GM21786 (cell line): Measurements from ENCODE around the gene TALDO1.
A peak's percentile ranks its signal among the peaks of the same experiment; 100 is the strongest.
"Not testable (repeated sequence)": the region's sequence is repeated elsewhere in the genome, so short reads cannot be mapped to it uniquely, and the experiment has no call there.

Source experiments
- ATAC-seq: cut with Tn5 transposase; IDR thresholded peaks from one replicate; pipeline ENCODE4 v1.9.1; 2021; ENCODE audit not compliant: unreplicated experiment

TALDO1 gene

DNA sequence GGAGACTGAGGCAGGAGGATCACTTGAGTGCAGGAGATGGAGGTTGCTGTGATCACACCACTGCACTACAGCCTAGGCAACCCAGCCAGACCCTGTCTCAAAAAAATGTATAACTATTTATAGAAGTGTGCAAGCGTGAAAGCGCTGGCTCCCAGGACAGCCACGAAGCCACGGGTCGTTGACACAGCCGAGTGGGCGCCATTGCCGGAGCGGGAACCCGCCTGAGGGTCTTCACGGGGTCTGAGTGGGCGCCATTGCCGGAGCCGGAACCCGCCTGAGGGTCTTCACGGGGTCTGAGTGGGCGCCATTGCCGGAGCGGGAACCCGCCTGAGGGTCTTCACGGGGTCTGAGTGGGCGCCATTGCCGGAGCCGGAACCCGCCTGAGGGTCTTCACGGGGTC, 12.7 kb upstream of the TALDO1 start:
- not testable (repeated sequence) for ATAC-seq

DNA sequence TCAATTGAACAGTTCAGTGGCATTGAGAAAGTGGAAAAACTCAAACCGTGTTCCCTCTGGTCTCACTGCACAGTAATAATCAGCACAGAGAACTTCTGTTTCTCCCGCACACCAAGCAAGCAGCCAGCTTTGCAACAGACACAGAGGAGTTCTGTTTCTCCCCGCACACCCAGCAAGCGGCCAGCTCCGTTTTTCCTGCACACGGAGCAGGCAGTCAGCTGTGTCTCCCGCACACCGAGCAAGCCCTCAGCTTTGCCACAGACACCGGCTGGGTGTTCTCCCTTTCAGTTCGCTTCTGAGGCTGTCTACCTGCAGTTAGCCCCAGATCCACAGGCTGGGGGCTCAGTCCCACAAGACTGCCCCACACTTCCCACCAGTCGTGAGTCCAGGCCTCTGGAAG, 9.9 kb upstream of the TALDO1 start:
- no peak for ATAC-seq

DNA sequence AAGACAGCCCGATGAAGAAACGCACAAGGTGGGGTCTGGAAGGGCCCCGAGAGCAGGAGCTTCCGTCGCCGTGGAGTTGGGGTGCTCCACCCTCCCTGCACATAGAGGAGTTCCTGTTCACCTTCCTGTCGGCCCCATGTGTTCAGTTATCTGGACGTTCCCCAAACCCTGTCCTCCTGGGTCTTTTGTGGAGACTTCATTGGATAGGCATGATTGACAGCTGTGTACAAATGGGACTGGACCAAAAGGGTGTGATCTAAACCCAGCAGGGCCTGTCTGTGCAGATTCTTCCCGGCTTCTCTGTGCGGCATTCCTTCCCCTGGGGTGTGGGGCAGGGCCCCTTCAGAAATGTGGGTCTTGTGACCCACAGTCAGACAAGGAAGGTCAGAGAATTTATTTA, 9.4 kb upstream of the TALDO1 start:
- not testable (repeated sequence) for ATAC-seq

DNA sequence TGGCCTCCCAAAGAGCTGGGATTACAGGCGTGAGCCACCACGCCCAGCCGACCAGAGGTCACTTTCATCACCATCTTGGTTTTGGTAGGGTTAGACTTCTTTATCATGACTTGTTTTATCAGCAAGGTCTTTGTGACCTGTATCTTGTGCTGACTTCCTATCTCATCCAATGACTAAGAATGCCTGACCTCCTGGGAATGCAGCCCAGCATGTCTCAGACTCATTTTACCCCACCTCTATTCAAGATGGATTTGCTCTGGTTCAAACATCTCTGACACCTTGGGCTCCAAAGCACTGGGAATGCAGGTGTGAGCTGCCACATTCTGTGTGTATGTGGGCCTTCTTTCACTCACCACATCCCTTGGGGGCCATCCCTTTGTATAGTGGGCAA, 5.1 kb upstream of the TALDO1 start:
- no peak for ATAC-seq

DNA sequence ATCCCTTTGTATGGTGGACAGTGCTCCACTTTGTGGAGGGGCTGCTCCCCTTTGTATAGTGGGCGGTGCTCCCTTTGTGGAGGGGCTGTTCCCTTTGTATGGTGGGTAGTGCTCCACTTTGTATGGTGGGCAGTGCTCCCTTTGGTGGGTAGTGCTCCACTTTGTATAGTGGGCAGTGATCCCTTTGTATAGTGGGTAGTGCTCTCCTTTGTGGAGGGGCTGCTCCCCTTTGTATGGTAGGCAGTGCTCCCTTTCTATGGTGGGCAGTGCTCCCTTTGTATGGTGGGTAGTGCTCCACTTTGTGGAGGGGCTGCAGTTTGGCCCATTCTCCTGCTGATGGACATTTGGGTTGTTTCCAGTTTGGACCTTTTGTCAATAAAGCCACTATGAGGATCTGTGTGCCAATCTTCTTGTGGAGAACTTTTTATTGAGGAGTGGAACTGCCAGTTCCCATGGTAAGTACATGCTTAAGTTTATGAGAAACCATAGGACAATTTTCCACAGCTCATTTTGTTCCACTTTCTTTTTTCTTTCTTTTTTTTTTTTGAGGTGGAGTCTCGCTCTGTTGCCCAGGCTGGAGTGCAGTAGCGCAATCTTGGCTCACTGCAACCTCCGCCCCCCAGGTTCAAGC, 4.6 kb upstream of the TALDO1 start:
- ATAC-seq = no peak

DNA sequence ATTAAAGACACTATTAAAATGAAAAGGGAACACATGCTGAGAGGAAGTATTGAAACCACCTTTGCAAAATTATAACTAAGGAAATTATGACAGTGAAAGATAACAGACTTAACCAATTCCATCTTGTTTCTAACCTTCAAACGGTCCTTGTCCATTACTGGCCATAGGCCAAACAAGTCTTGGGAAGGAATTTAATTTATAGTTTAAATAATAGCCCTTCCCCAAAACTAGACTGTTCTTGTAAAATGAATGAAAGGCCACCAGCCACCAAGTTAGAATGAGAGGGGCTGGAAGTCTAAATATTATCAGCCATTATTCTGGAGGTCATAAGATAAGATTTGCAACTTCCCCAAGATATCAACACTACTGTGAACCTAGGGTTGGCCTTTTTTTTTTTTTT, 1.8 kb upstream of the TALDO1 start:
- ATAC-seq = no peak

DNA sequence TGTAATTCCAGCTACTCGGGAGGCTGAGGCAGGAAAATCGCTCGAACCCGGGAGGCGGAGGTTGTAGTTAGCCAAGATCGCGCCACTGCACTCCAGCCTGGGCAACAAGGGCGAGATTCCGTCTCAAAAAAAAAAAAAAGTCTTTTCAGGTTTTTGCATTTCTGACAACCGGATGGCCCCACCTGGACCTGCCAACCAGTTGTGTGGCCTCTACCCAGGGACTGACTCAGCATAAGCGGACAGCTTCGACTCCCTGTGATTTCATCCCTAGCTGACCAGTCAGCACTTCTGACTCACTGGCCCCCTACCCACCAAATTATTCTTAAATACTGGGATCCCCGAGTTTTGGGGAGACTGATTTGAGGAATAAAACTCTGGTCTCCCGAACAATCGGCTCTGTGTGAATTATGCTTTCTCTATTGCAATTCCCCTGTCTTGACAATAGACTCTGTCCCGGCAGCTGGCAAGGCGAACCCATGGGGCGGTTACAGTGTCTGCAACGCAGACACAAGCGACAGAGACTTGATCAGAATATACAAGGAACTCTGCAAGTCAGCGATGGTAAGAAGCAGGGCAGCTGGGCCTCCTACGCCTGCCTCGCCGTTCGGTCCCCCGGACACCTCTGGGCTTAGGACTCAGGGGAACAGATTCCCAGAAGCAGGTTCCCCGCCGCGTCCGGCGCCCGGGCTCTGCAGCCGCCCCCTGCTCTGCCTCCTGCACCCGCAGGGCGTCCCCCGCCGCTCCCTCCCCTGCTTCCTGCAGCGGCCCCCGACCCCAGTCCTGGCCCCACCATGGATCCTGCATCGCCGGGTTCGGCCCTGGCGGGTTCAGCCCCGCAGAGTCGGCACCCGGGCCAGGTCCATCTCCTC, 741 bp upstream of the TALDO1 start:
- peak; percentile 23 for ATAC-seq

DNA sequence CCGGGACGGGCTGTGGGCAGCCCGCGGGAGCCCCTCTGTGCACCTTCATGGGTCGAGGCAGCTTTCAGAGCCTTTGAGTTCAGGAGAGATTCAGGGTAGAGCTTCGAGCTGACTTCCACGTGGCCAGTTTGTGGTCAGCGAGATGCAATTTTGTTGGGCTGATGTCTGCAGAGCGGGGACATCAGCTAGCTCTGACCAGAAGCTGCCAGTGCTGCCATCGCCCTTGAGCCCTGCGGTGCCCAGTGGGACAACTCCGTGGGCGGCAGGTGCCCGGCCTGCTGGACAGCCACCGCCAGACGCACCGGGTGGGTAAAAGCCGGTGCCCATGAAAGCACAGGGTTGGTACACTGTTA, 719 bp downstream of the TALDO1 start:
- peak; percentile 20 for ATAC-seq

DNA sequence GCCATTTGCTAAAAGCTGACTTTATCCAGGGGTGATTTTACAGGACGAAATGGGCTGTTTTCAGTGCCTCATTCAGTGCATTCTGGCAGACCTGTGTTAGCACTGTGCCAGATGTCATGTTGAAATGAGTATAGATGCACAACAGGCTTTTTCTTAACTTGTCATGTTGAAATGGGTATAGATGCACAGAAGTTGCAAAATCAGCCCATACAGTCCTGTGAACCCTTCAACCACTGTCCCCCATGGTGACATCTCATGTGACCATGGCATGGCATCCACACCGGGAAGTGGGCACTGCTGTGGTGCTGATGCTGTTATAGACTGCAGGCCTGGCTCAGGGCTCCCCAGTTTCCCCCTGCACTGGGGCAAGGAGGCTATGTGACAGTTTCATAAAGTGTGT, 2.5 kb downstream of the TALDO1 start:
- ATAC-seq = no peak

DNA sequence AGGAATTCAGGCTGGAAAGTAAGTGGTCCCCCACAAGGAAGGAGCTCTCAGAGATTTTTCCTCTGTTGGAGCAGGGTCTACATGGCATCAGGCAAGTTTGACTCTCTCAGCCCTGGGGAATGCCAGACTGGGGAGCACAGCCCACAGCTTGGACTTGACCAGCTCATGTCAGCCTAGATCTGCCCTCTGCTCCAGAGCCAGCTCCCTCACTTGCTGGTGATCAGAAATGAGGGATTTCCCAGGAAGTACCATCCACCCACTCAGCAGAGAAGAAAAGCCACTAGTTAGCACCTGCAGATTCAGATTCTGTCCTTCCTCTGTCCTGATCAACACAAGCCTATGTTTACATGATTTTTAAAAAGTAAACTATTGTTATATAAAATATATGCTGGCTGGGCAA, 13.0 kb downstream of the TALDO1 start:
- ATAC-seq = no peak

DNA sequence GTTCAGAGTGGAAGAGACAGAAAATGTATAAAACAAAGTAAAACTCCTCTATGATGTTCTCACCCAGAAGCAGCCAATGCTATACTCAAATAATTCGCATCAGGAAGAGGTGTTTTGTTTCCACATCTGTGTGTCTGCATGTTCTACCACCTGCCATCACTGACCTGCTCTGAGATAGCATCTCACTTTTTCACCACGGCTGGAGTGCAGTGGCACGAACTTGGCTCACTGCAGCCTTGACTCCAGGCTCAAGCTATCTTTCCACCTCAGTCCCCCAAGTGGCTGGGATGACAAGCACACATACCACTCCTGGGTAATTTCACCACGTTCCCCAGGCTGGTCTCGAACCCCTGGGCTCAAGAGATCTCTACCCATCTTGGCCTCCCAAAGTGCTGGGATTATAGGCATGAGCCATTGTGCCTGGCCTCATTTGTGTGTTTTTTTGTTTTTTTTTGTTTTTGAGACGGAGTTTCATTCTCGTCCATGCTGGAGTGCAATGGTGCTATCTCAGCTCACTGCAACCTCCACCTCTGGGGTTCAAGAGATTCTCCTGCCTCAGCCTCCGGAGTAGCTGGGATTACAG, 14.4 kb downstream of the TALDO1 start:
- ATAC-seq = no peak

DNA sequence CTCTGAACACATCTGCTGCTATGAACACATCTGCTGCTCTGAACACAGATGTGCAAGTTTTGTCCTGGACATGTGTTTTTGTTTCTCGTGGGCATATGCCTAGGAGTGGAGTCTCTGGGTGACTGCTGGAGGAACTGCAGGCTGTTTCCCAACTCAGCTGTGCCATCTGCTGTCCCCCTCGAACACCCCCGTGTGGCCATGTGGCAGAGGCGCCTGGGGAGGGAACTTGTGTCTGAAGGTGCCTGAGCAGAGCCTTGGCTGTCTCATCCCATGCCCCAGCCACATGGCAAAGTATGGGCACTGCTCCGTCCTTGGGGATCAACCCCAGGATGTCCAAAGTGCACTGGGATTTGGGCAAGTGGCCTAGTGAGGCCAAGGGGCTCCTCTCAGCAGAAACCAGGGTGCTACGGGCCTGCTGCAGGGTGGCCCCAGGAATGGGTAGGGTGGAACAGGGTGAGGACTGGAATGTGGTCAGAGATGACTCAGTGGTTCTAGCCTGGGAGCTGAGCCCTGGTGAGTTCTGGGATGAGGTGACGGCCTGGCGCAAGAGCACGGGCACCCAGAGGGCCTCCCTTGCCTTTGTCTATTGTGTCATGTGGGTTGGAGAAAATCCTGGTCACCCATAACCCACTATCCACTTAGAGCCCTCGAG, 15.3 kb downstream of the TALDO1 start:
- ATAC-seq = no peak

DNA sequence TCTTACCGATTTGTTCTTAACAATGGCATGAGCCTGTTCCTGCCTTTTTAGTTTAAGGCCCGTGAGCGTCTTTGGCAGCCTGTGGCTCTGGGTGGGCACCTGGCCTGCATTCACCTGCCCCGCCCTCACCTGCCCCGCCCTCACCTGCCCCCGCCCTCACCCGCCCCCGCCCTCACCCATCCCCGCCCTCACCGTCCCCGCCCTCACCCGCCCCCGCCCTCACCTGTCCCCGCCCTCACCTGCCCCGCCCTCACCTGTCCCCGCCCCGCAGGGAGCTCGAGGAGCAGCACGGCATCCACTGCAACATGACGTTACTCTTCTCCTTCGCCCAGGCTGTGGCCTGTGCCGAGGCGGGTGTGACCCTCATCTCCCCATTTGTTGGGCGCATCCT, 15.8 kb downstream of the TALDO1 start:
- no peak for ATAC-seq

DNA sequence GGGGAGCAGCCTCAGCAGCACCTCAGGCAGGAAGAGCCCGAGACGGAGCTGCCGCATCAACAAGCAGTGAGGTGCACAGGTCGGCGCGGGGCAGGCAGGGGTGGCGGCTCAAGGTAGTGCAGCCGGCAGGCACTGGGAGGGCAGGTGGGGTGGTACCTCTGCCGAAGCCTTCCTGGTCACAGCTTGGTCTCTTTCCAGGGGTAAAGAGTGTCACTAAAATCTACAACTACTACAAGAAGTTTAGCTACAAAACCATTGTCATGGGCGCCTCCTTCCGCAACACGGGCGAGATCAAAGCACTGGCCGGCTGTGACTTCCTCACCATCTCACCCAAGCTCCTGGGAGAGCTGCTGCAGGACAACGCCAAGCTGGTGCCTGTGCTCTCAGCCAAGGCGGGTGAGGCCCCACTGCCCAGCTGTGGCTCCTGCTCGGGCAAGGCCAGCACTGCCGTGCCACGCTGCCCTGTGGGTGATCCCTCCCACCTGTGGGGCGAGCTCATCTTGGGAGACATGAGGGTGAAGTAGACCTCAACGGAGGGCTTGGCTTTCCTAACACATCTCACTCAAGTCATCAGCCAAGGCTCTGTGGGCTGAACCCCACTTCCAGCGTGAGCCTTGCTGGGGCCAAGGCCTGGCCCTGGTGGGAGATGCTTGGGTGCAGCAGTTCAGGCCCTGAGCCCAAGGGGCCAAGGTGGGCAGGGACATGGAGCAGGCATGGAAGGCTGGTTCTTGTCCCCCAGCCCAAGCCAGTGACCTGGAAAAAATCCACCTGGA, 16.5 kb downstream of the TALDO1 start:
- no peak for ATAC-seq

DNA sequence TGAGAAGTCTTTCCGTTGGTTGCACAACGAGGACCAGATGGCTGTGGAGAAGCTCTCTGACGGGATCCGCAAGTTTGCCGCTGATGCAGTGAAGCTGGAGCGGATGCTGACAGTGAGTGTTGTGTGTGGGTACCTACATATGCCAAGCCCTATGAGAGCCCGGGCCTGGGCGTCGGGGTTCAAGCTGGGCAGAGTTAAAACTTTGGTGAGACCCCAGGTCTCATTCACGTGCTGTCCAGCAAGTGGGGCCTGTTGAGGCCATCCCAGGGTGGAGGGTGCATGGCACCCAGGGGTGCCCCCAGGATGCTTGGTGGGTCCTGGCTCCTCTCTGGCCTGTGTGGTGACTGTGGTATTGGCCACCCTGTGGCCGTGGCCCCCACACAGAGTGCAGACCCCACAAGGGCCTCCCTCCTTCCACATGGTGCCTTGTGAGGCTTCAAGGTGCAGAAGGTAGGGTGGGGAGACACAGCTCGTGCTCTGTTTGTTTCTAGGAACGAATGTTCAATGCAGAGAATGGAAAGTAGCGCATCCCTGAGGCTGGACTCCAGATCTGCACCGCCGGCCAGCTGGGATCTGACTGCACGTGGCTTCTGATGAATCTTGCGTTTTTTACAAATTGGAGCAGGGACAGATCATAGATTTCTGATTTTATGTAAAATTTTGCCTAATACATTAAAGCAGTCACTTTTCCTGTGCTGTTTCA, 17.2 kb downstream of the TALDO1 start:
- ATAC-seq = no peak

DNA sequence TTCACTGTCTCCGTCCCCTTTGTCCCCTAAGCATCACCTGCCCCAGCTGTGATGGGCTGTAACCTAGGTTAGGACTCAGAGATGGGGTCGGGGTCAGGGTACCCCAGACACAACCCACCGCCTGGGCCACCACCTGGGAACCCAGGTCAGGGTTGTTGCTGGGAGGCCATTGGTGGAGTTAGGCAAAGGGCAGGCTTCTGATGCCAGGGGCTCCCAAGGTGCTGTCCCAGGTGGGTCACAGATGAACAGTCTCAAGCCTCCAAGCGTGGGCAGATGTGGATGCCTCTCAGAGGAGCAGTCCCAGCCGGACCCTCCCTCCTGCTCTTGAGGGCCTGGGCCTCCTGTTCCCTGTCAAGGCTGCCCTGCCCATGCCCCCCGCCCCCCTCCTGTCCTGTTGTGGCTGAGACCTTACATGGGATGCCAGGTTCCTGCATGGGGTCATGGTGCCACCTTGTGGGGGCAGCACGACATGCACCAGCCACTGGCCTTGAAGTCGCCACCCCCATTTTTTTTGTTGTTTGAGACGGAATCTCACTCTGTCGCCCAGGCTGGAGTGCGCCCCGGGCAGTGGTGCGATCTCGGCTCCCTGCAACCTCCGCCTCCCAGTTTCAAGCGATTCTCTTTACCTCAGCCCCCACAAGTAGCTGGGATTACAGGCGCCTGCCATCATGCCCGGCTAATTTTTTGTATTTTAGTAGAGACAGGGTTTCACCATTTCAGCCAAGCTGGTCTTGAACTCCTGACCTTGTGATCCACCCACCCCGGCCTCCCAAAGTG, 17.9 kb downstream of the TALDO1 start:
- no peak for ATAC-seq

DNA sequence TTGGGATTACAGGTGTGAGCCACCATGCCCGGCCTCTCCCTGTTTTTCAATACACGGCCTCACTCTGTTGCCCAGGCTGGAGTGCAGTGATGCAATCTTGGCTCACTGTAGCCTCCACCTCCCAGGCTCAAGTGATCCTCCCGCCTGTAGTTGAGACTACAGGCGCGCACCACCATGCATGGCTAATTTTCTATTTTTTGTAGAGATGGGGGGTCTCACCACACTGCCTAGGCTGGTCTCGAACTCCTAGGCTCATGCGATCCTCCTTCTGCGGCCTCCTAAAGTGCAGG, 18.5 kb downstream of the TALDO1 start:
- no peak for ATAC-seq

DNA sequence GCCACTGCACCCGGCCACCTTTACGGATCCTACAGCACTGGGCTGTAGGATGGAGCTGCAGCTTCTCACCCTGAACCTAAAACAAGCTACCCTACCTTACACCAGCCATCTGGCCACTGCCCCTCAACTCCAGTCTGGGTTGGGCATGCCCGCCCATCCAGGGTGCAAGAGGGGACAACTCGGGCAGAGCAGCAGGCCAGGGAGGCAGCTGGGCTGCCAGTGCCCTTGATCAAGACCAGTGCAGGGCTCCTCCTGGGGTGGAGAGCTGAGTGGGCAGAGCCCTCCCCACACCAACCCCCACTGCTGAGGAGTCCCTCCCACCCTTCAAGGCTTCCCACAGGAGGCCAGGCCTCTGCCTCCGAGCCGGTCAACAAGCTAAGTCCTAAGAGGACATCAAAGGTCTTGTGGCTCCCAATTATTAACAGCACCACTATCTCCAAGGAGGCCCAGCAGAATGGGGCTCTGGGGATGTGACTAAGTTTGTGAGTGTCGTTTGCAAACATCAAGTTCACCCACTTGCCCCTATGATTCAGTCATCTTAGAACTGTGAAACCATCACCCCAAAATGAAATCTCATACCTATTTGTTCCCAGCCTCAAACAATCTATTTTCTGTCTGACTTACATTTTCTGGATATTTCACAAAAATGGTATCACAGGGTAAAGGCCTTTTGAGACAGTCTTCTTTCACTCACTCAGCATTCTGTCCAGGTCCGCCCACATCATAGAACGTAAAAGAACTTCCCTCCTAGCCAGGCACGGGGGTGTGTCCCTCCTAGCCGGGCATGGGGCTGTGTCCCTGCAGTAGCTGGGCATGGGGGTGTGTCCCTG, 19.1 kb downstream of the TALDO1 start:
- no peak for ATAC-seq

DNA sequence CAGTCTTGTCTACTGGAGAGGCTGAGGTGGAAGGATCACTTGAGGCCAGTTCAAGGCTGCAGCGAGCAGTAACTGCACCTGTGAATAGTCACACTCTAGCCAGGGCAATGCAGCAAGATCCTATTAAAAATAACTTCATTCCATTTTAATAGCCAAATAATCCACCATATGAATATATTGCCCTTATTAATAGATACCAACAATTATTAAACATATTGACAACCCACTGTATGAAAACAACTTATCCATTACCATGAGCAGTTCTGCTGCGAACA, 19.6 kb downstream of the TALDO1 start:
- no peak for ATAC-seq
